CD8-positive, alpha-beta memory T cell (primary cell): ENCODE results near the gene NCOA3. TPM values are rescaled to one million over a fixed set of nuclear protein-coding genes. Genes with fewer than 3 reads are reported as not detected.

Source experiments
- CTCF ChIA-PET: fragments of 350-600 bp; sonication (Branson Sonifier 250); formaldehyde crosslinking; loops from one replicate; lab custom pipeline; 2021; ENCODE audit warnings: antibody characterized with exemption; lab: Charles Lee
- POLR2A ChIA-PET: fragments of 350-600 bp; sonication (Branson Sonifier 250); formaldehyde crosslinking; loops from one replicate; lab custom pipeline; 2021; ENCODE audit warnings: antibody characterized with exemption; lab: Charles Lee
- DNase-seq, 5 donors: peaks; one replicate each; pipeline versions ENCODE4 v3.0.0 to v3.0.0-alpha.2; 2020 to 2022; ENCODE audit warnings: mixed read lengths in 1 of 5
- H3K27ac ChIP-seq: one replicate; pipeline ENCODE4 v1.7.0; 2013; ENCODE audit warnings: low read depth, mild to moderate bottlenecking, low read length, moderate library complexity
- H3K27me3 ChIP-seq: 2 replicates; pipeline ENCODE4 v1.7.0; 2013; ENCODE audit warnings: low read length, mild to moderate bottlenecking; ENCODE audit not compliant: insufficient read depth, poor library complexity, severe bottlenecking
- H3K36me3 ChIP-seq: 2 replicates; pipeline ENCODE4 v1.7.0; 2013; ENCODE audit warnings: mild to moderate bottlenecking, low read length, moderate library complexity; ENCODE audit not compliant: insufficient read depth
- H3K4me1 ChIP-seq: 2 replicates; pipeline ENCODE4 v1.7.0; 2013; ENCODE audit warnings: mild to moderate bottlenecking, low read length, moderate library complexity; ENCODE audit not compliant: insufficient read depth
- H3K4me3 ChIP-seq: 2 replicates; pipeline ENCODE4 v1.7.0; 2013; ENCODE audit warnings: mild to moderate bottlenecking, low read length
- H3K9me3 ChIP-seq: 2 replicates; pipeline ENCODE4 v1.7.0; 2013; ENCODE audit warnings: mild to moderate bottlenecking, low read length
- H3K27ac Mint-ChIP-seq, 8 donors: one replicate each; pipeline ENCODE4 v1.8.0; 2020 to 2021; ENCODE audit warnings: mixed read lengths in 8 of 8, mild to moderate bottlenecking in 6 of 8, inconsistent platforms in 3 of 8, moderate library complexity in 3 of 8
- H3K27me3 Mint-ChIP-seq, 2 donors: one replicate each; pipeline ENCODE4 v1.8.0; 2020 to 2021; ENCODE audit warnings: mixed read lengths in 2 of 2, mild to moderate bottlenecking in 1 of 2, moderate library complexity in 1 of 2
- H3K36me3 Mint-ChIP-seq, 3 donors: one replicate each; pipeline ENCODE4 v1.8.0; 2020 to 2021; ENCODE audit warnings: mixed read lengths in 3 of 3, inconsistent platforms in 1 of 3, mild to moderate bottlenecking in 1 of 3
- H3K4me1 Mint-ChIP-seq, 3 donors: one replicate each; pipeline ENCODE4 v1.8.0; 2020 to 2021; ENCODE audit warnings: mixed read lengths in 3 of 3, inconsistent platforms in 1 of 3, mild to moderate bottlenecking in 1 of 3
- H3K4me3 Mint-ChIP-seq, 7 donors: one replicate each; pipeline ENCODE4 v1.8.0; 2020 to 2021; ENCODE audit warnings: mixed read lengths in 7 of 7, mild to moderate bottlenecking in 6 of 7, moderate library complexity in 4 of 7, inconsistent platforms in 2 of 7
- H3K9me3 Mint-ChIP-seq, 5 donors: one replicate each; pipeline ENCODE4 v1.8.0; 2020 to 2022; ENCODE audit warnings: mixed read lengths in 5 of 5, mild to moderate bottlenecking in 3 of 5, moderate library complexity in 2 of 5, inconsistent platforms in 1 of 5
- polyA plus RNA-seq: library from polyadenylated mRNA; unstranded; fragments of 300-500 nt; fragmentation: Illumina TruSeq; gene quantifications from one replicate; pipeline ENCODE4 v1.2.3, GENCODE V29; 2021
- total RNA-seq, 2 experiments: library from RNA; stranded (reverse); gene quantifications; one replicate each; pipeline ENCODE4 v1.2.3, GENCODE V29; 2021

NCOA3 gene
- total and polyA plus RNA-seq, 3 experiments from 2014 or later, result 23.8 to 93.8 (median 92.4) TPM

GRCh38 chr20:47465335-47466090 lies 36.2 kb upstream of the NCOA3 start:
- Histone ChIP-seq H3K4me1 (no peaks in the 10 kb centered on the region), H3K9me3 (no peaks in the 10 kb centered on the region), H3K36me3 (no peaks in the 10 kb centered on the region), H3K27ac (no peak overlapping the region), H3K27me3 (no peaks in the 10 kb centered on the region), H3K4me3 (no peak overlapping the region)
- Mint-ChIP-seq H3K36me3 (no peaks in the 10 kb centered on the region), H3K9me3 (no peaks in the 10 kb centered on the region), H3K4me1 (no peaks in the 10 kb centered on the region), H3K27me3 (no peaks in the 10 kb centered on the region), H3K4me3 (no peak overlapping the region), H3K27ac (no peak overlapping the region)
- CTCF ChIA-PET, result no interaction called here
- DNase-seq, result no peak
- POLR2A ChIA-PET, result no interaction called here

- CTCF ChIA-PET, result no interaction called here
- no peaks in the 10 kb centered on the region for H3K27me3 Mint-ChIP-seq
- Histone ChIP-seq H3K36me3 (no peaks in the 10 kb centered on the region), H3K27ac (no peak overlapping the region), H3K9me3 (no peaks in the 10 kb centered on the region), H3K4me1 (no peaks in the 10 kb centered on the region), H3K27me3 (no peaks in the 10 kb centered on the region), H3K4me3 (no peak overlapping the region)
- H3K36me3 Mint-ChIP-seq, result no peaks in the 10 kb centered on the region
- POLR2A ChIA-PET, result no interaction called here
- no peak overlapping the region for H3K4me3 Mint-ChIP-seq
- no peak for DNase-seq
- no peaks in the 10 kb centered on the region for H3K9me3 Mint-ChIP-seq
- H3K27ac Mint-ChIP-seq, result no peak overlapping the region
- H3K4me1 Mint-ChIP-seq, result no peaks in the 10 kb centered on the region
These were observed 35.5 kb upstream of the NCOA3 start for GRCh38 chr20:47466213-47466612.

GRCh38 chr20:47466704-47467459 lies 34.8 kb upstream of the NCOA3 start:
- Histone ChIP-seq H3K4me1 (no peaks in the 10 kb centered on the region), H3K4me3 (no peak overlapping the region), H3K9me3 (no peaks in the 10 kb centered on the region), H3K27ac (no peak overlapping the region), H3K27me3 (no peaks in the 10 kb centered on the region), H3K36me3 (no peaks in the 10 kb centered on the region)
- Mint-ChIP-seq H3K27me3 (no peaks in the 10 kb centered on the region), H3K4me3 (no peak overlapping the region), H3K36me3 (no peaks in the 10 kb centered on the region), H3K27ac (no peak overlapping the region), H3K4me1 (no peaks in the 10 kb centered on the region), H3K9me3 (no peaks in the 10 kb centered on the region)
- ChIA-PET POLR2A (no interaction called here), CTCF (no interaction called here)
- no peak for DNase-seq

- no peaks in the 10 kb centered on the region for H3K9me3 ChIP-seq
- peak overlapping the region; percentile 33 for H3K27ac ChIP-seq
- no peak overlapping the region for H3K27ac Mint-ChIP-seq
- no peaks in the 10 kb centered on the region for H3K4me1 ChIP-seq
- no peak overlapping the region for H3K4me3 ChIP-seq
- CTCF ChIA-PET, result interaction anchor here (1.2 kb wide), 1 partner anchor 12 kb away, joined by 3 read pairs; no protein-coding TSS in a partner anchor
- no peaks in the 10 kb centered on the region for H3K27me3 ChIP-seq
- POLR2A ChIA-PET, result no interaction called here
- no peaks in the 10 kb centered on the region for H3K9me3 Mint-ChIP-seq
- peaks cover 0 to 7% (median 0%) of the 10 kb centered on the region in 3 donors for H3K4me1 Mint-ChIP-seq
- H3K36me3 ChIP-seq, result no peaks in the 10 kb centered on the region
- H3K4me3 Mint-ChIP-seq, result no peak overlapping the region
- H3K36me3 Mint-ChIP-seq, result no peaks in the 10 kb centered on the region
- no peak for DNase-seq
- H3K27me3 Mint-ChIP-seq, result no peaks in the 10 kb centered on the region
These were observed 33.2 kb upstream of the NCOA3 start for GRCh38 chr20:47468290-47469050.

- no peak overlapping the region for H3K27ac ChIP-seq
- DNase-seq, result no peak
- no peaks in the 10 kb centered on the region for H3K36me3 ChIP-seq
- Mint-ChIP-seq H3K36me3 (no peaks in the 10 kb centered on the region), H3K27me3 (no peaks in the 10 kb centered on the region), H3K27ac (no peak overlapping the region), H3K9me3 (no peaks in the 10 kb centered on the region), H3K4me1 (peaks cover 0 to 8% (median 0%) of the 10 kb centered on the region in 3 donors), H3K4me3 (no peak overlapping the region)
- no peaks in the 10 kb centered on the region for H3K27me3 ChIP-seq
- no peaks in the 10 kb centered on the region for H3K4me1 ChIP-seq
- CTCF ChIA-PET, result interaction anchor here (1.2 kb wide), 1 partner anchor 91 kb away, joined by 5 read pairs; no protein-coding TSS in a partner anchor
- no peak overlapping the region for H3K4me3 ChIP-seq
- H3K9me3 ChIP-seq, result no peaks in the 10 kb centered on the region
- POLR2A ChIA-PET, result no interaction called here
These were observed 26.2 kb upstream of the NCOA3 start for GRCh38 chr20:47475419-47476044.

- Histone ChIP-seq H3K4me1 (no peaks in the 10 kb centered on the region), H3K36me3 (no peaks in the 10 kb centered on the region), H3K27ac (no peak overlapping the region), H3K27me3 (no peaks in the 10 kb centered on the region), H3K9me3 (no peaks in the 10 kb centered on the region), H3K4me3 (no peak overlapping the region)
- DNase-seq, result no peak
- Mint-ChIP-seq H3K27me3 (no peaks in the 10 kb centered on the region), H3K9me3 (no peaks in the 10 kb centered on the region), H3K4me1 (peaks cover 0 to 8% (median 0%) of the 10 kb centered on the region in 3 donors), H3K27ac (no peak overlapping the region), H3K36me3 (no peaks in the 10 kb centered on the region), H3K4me3 (peak overlapping the region in 1 of 7 donors; percentile 19)
- POLR2A ChIA-PET, result no interaction called here
- CTCF ChIA-PET, result interaction anchor here (1.2 kb wide), 1 partner anchor 92 kb away, joined by 5 read pairs; no protein-coding TSS in a partner anchor
These were observed 25.2 kb upstream of the NCOA3 start for GRCh38 chr20:47476452-47476851.

- CTCF ChIA-PET, result no interaction called here
- no peaks in the 10 kb centered on the region for H3K36me3 Mint-ChIP-seq
- H3K27me3 ChIP-seq, result no peaks in the 10 kb centered on the region
- no peak overlapping the region for H3K4me3 Mint-ChIP-seq
- no peaks in the 10 kb centered on the region for H3K36me3 ChIP-seq
- no peaks in the 10 kb centered on the region for H3K27me3 Mint-ChIP-seq
- H3K4me1 ChIP-seq, result no peaks in the 10 kb centered on the region
- H3K4me1 Mint-ChIP-seq, result no peaks in the 10 kb centered on the region
- H3K4me3 ChIP-seq, result no peak overlapping the region
- no peak overlapping the region for H3K27ac Mint-ChIP-seq
- POLR2A ChIA-PET, result no interaction called here
- no peaks in the 10 kb centered on the region for H3K9me3 Mint-ChIP-seq
- DNase-seq, result no peak
- no peak overlapping the region for H3K27ac ChIP-seq
- no peaks in the 10 kb centered on the region for H3K9me3 ChIP-seq
These were observed 22.6 kb upstream of the NCOA3 start for GRCh38 chr20:47479093-47479492.
